ENCODE data around the gene FAM180A. TPM values are rescaled to one million over a fixed set of nuclear protein-coding genes. Genes with fewer than 3 reads are reported as not detected.

The FAM180A gene
- total RNA-seq, 4 donors from 2014 or later, result 0.65 to 1.9 (median 1.4) TPM; not detected in 1

DNA sequence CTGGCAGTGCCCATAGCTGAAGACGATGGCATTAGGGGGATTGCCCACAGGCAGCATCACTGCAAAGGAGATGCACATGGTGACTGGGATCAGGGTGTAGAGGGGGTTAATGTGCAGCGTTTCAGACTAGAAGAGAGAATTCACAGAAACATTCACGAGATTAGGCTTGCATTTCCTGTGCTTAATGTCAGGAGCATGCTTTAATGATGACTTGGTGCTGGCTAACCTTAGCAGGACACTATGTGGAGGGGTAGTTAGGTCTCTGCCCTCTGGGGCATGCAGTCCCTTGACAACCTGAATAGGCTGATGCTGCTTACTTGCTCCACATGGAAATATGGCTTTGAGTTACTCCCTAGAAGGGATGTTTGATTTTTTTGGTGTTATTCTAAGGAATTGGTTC, 64.5 kb downstream of the FAM180A start:
- no peak overlapping the region for H3K27ac ChIP-seq
- no peaks in the 10 kb centered on the region for H3K9me3 ChIP-seq
- no peaks in the 10 kb centered on the region for H3K27me3 ChIP-seq
- intact Hi-C loops (cut with DNase I; ENCODE audit: low total_unique reads) (no loop called here), in situ Hi-C loops (cut with MboI; ENCODE audit: low sequenced_read_pairs in 4 of 4) (no loop called here)
- H3K36me3 ChIP-seq, result peaks cover 0 to 8% of the 10 kb centered on the region in 2 donors
- H3K4me3 ChIP-seq, result no peak overlapping the region
- no peak for DNase-seq
- H3K4me1 ChIP-seq, result peaks cover 6 to 16% of the 10 kb centered on the region in 2 donors
- no peak for ATAC-seq
- no peak for TF ChIP-seq POLR2A (IDR thresholded peaks at IDR 0.05)
- TF ChIP-seq, protein P1, sequence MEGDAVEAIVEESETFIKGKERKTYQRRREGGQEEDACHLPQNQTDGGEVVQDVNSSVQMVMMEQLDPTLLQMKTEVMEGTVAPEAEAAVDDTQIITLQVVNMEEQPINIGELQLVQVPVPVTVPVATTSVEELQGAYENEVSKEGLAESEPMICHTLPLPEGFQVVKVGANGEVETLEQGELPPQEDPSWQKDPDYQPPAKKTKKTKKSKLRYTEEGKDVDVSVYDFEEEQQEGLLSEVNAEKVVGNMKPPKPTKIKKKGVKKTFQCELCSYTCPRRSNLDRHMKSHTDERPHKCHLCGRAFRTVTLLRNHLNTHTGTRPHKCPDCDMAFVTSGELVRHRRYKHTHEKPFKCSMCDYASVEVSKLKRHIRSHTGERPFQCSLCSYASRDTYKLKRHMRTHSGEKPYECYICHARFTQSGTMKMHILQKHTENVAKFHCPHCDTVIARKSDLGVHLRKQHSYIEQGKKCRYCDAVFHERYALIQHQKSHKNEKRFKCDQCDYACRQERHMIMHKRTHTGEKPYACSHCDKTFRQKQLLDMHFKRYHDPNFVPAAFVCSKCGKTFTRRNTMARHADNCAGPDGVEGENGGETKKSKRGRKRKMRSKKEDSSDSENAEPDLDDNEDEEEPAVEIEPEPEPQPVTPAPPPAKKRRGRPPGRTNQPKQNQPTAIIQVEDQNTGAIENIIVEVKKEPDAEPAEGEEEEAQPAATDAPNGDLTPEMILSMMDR (IDR thresholded peaks at IDR 0.05 in 4 of 5, conservative IDR thresholded peaks at IDR 0.05 in 1 of 5), result no peak

DNA sequence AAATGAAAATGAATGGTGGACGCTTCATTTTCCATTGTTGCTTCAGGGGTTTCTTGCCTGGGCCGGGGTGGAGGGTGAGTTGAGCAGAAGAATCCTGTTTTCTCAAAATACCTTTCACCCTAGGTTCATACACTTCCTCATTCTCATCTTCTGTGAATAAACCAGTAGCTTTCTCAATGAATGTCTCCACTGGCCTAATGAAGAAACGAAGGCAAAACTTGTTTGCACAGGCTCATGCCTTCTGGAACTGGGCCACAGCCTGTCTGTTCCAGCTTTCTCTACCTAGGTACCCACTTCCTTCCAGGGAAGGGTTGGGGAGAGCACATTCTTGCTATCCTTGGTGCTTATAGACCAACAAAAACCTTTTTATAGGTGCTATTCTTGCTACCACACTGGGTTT, 65.0 kb downstream of the FAM180A start:
- Histone ChIP-seq H3K27ac (no peak overlapping the region), H3K27me3 (no peaks in the 10 kb centered on the region), H3K4me3 (no peak overlapping the region), H3K9me3 (no peaks in the 10 kb centered on the region), H3K4me1 (peaks cover 11 to 21% of the 10 kb centered on the region in 2 donors), H3K36me3 (peaks cover 0 to 6% of the 10 kb centered on the region in 2 donors)
- no peak for ATAC-seq
- DNase-seq, result no peak
- in situ Hi-C loops (cut with MboI; ENCODE audit: low sequenced_read_pairs in 4 of 4), result no loop called here
- intact Hi-C loops (cut with DNase I; ENCODE audit: low total_unique reads), result no loop called here
- no peak for TF ChIP-seq POLR2A (IDR thresholded peaks at IDR 0.05)
- TF ChIP-seq, protein P1 (IDR thresholded peaks at IDR 0.05 in 4 of 5, conservative IDR thresholded peaks at IDR 0.05 in 1 of 5), result no peak

- Histone ChIP-seq H3K4me3 (no peak overlapping the region), H3K36me3 (no peaks in the 10 kb centered on the region), H3K9me3 (no peaks in the 10 kb centered on the region), H3K27ac (no peak overlapping the region), H3K4me1 (peaks cover 24 to 35% of the 10 kb centered on the region in 2 donors), H3K27me3 (no peaks in the 10 kb centered on the region)
- in situ Hi-C loops (cut with MboI; ENCODE audit: low sequenced_read_pairs in 4 of 4) (no loop called here), intact Hi-C loops (cut with DNase I; ENCODE audit: low total_unique reads) (no loop called here)
- ATAC-seq (no peak), DNase-seq (no peak)
- TF ChIP-seq, protein P1 (IDR thresholded peaks at IDR 0.05 in 4 of 5, conservative IDR thresholded peaks at IDR 0.05 in 1 of 5), result no peak
Observed at GRCh38 chr7:135682191-135682590, 66.4 kb downstream of the FAM180A start.

DNA sequence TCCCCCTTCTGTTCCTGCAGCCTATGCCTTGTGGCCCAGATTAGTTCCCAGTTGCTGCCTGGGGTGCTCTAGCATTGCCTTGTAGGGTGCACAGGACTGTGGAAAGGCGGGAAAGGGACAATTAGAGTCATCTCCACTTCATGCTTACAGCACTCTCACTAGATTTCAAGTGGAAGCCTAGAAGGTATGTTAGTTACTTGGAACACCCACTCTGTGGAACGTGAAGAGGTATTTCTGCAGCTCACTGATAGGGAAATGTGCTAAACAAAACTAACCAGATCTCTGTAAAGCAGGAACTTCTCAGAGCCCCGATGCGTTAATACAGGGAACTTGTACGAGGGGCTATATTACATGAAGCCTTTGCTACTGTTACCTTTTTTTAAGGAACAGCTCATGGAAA, 66.9 kb downstream of the FAM180A start:
- no peak for TF ChIP-seq POLR2A (IDR thresholded peaks at IDR 0.05)
- TF ChIP-seq, protein P1 (IDR thresholded peaks at IDR 0.05 in 4 of 5, conservative IDR thresholded peaks at IDR 0.05 in 1 of 5), result no peak
- H3K4me3 ChIP-seq, result no peak overlapping the region
- in situ Hi-C loops (cut with MboI; ENCODE audit: low sequenced_read_pairs in 4 of 4) (no loop called here), intact Hi-C loops (cut with DNase I; ENCODE audit: low total_unique reads) (no loop called here)
- no peaks in the 10 kb centered on the region for H3K27me3 ChIP-seq
- DNase-seq, result no peak
- no peaks in the 10 kb centered on the region for H3K9me3 ChIP-seq
- H3K4me1 ChIP-seq, result peaks cover 28 to 39% of the 10 kb centered on the region in 2 donors
- no peak for ATAC-seq
- no peak overlapping the region for H3K27ac ChIP-seq
- H3K36me3 ChIP-seq, result no peaks in the 10 kb centered on the region

Other genes starting within 250 kb of the FAM180A start
- 10 to 100 TPM; 25.5 to 38.1 (median 30.7) TPM for gene CNOT4, start 238.7 kb downstream of the FAM180A start, total RNA-seq
- 10 to 100 TPM; 12.7 to 33.5 (median 23.6) TPM for gene NUP205, start 190.9 kb downstream of the FAM180A start, total RNA-seq
- 10 to 100 TPM in 3 of 4 donors, 1 to 10 TPM in 1; 7.7 to 19.9 (median 11.8) TPM for gene STMP1, start 86.3 kb downstream of the FAM180A start, total RNA-seq
- not detected for gene SLC13A4, start 20.6 kb downstream of the FAM180A start, total RNA-seq
- 10 to 100 TPM; 48.5 to 94.2 (median 58.7) TPM for gene MTPN, start 228.5 kb upstream of the FAM180A start, total RNA-seq

Data from gastrocnemius medialis (tissue), 4 donors.